SK-N-SH treated with all-trans-retinoic acid at 6 μM for 48 hours (cell line): ENCODE measurements around the gene FBLN5.
"Not testable (repeated sequence)": the region's sequence is repeated elsewhere in the genome, so short reads cannot be mapped to it uniquely, and the experiment has no call there.

Source experiments
- ATAC-seq: fragments of 200-7000 bp; cut with Tn5 transposase; 3 replicates; pipeline ENCODE4 v1.9.1; 2020; ENCODE audit warnings: mild to moderate bottlenecking, moderate library complexity
- ARNTL ChIP-seq: fragments of 450-650 bp; formaldehyde crosslinking; IDR thresholded peaks from 2 replicates; pipeline ENCODE4 v1.5.0; 2020; ENCODE audit warnings: low read depth, mild to moderate bottlenecking, moderate library complexity, borderline replicate concordance
- CREB5 ChIP-seq: fragments of 250-450 bp; sonication (Bioruptor Pico); IDR thresholded peaks from 2 replicates; pipeline ENCODE4 v1.5.1; 2020; ENCODE audit warnings: low read depth, mild to moderate bottlenecking, moderate library complexity
- CSDC2 ChIP-seq: fragments of 250-450 bp; sonication (Bioruptor Pico); IDR thresholded peaks from 2 replicates; pipeline ENCODE4 v1.5.0; 2020; ENCODE audit warnings: mild to moderate bottlenecking, moderate library complexity
- CSRNP3 ChIP-seq: fragments of 250-450 bp; sonication (Bioruptor Pico); IDR thresholded peaks from 2 replicates; pipeline ENCODE4 v1.5.1; 2021; ENCODE audit warnings: mild to moderate bottlenecking, moderate library complexity
- ISL1 ChIP-seq: fragments of 250-450 bp; sonication (Bioruptor Pico); IDR thresholded peaks from 2 replicates; pipeline ENCODE4 v2.1.2; 2022; ENCODE audit warnings: mild to moderate bottlenecking, moderate library complexity
- OSR1 ChIP-seq: fragments of 250-450 bp; sonication (Bioruptor Pico); IDR thresholded peaks from 2 replicates; pipeline ENCODE4 v1.8.0; 2022; ENCODE audit warnings: moderate library complexity, mild to moderate bottlenecking, inconsistent platforms
- PPARA ChIP-seq: fragments of 250-450 bp; sonication (Bioruptor Pico); IDR thresholded peaks from 2 replicates; pipeline ENCODE4 v1.5.0; 2020; ENCODE audit warnings: mild to moderate bottlenecking, borderline replicate concordance
- RARB ChIP-seq: fragments of 250-450 bp; sonication (Bioruptor Pico); IDR thresholded peaks from 2 replicates; pipeline ENCODE4 v1.8.0; 2021; ENCODE audit warnings: mild to moderate bottlenecking, moderate library complexity
- SNAI2 ChIP-seq: fragments of 250-450 bp; sonication (Bioruptor Pico); IDR thresholded peaks from 2 replicates; pipeline ENCODE4 v1.5.0; 2020; ENCODE audit warnings: mild to moderate bottlenecking, moderate library complexity
- TOX ChIP-seq: fragments of 250-450 bp; sonication (Bioruptor Pico); IDR thresholded peaks from 2 replicates; pipeline ENCODE4 v1.8.0; 2021; ENCODE audit warnings: mild to moderate bottlenecking, moderate library complexity, borderline replicate concordance
- TSHZ2 ChIP-seq: fragments of 250-450 bp; sonication (Bioruptor Pico); IDR thresholded peaks from 2 replicates; pipeline ENCODE4 v1.5.0; 2020; ENCODE audit warnings: mild to moderate bottlenecking, moderate library complexity
- ZC3H10 ChIP-seq: fragments of 250-450 bp; sonication (Bioruptor Pico); IDR thresholded peaks from 2 replicates; pipeline ENCODE4 v1.5.1; 2021; ENCODE audit warnings: mild to moderate bottlenecking, moderate library complexity
- ZFP3 ChIP-seq: fragments of 250-450 bp; sonication (Bioruptor Pico); IDR thresholded peaks from 2 replicates; pipeline ENCODE4 v1.5.0; 2020; ENCODE audit warnings: mild to moderate bottlenecking, moderate library complexity
- ZFP30 ChIP-seq: fragments of 450-650 bp; formaldehyde crosslinking; IDR thresholded peaks from 2 replicates; pipeline ENCODE4 v1.5.0; 2022; ENCODE audit warnings: mild to moderate bottlenecking, moderate library complexity
- ZNF70 ChIP-seq: fragments of 450-650 bp; formaldehyde crosslinking; IDR thresholded peaks from 2 replicates; pipeline ENCODE4 v1.5.0; 2020; ENCODE audit warnings: mild to moderate bottlenecking, moderate library complexity

The FBLN5 gene

GRCh38 chr14:91845652-91846051 lies 101.8 kb downstream of the FBLN5 start (continued):
- TF ChIP-seq TSHZ2 (CRISPR knock-in tag) (no peak), CSRNP3 (CRISPR knock-in tag) (no peak)
- TF ChIP-seq, all 23 proteins: peak for 0

- not testable (repeated sequence) for ATAC-seq
Observed at GRCh38 chr14:91845056-91845455, 102.4 kb downstream of the FBLN5 start.

GRCh38 chr14:91844029-91844428 lies 103.5 kb downstream of the FBLN5 start:
- no peak for TF ChIP-seq CSDC2 (CRISPR knock-in tag)
- TF ChIP-seq TSHZ2 (CRISPR knock-in tag) = no peak
- TF ChIP-seq ZC3H10 = no peak
- TF ChIP-seq OSR1 (CRISPR knock-in tag) = no peak
- TF ChIP-seq CSRNP3 (CRISPR knock-in tag) = no peak
- no peak for TF ChIP-seq CREB5 (CRISPR knock-in tag)
- TF ChIP-seq ZNF70 (CRISPR knock-in tag) = no peak
- no peak for TF ChIP-seq TOX (CRISPR knock-in tag)
- TF ChIP-seq PPARA (CRISPR knock-in tag) = no peak
- no peak for TF ChIP-seq ISL1 (CRISPR knock-in tag)
- TF ChIP-seq, all 23 proteins: peak for 0
- no peak for ATAC-seq

GRCh38 chr14:91843437-91843836 lies 104.1 kb downstream of the FBLN5 start:
- ATAC-seq = no peak

GRCh38 chr14:91841065-91841464 lies 106.4 kb downstream of the FBLN5 start:
- ATAC-seq = no peak
- TF ChIP-seq ZFP30 = no peak
- TF ChIP-seq ZNF70 (CRISPR knock-in tag) = no peak
- TF ChIP-seq OSR1 (CRISPR knock-in tag) = no peak
- no peak for TF ChIP-seq ARNTL (CRISPR knock-in tag)
- no peak for TF ChIP-seq SNAI2 (CRISPR knock-in tag)
- TF ChIP-seq RARB (CRISPR knock-in tag) = no peak

More at GRCh38 chr14:91843437-91843836, 104.1 kb downstream of the FBLN5 start:
- TF ChIP-seq CSDC2 (CRISPR knock-in tag) = no peak
- no peak for TF ChIP-seq RARB (CRISPR knock-in tag)
- TF ChIP-seq ZFP3 (CRISPR knock-in tag) = no peak
- TF ChIP-seq SNAI2 (CRISPR knock-in tag) = no peak
